Epithelial cell of prostate (primary cell): ENCODE data around the gene RHOBTB3.

Source experiments
- DNase-seq: peaks from one replicate; pipeline ENCODE4 v3.0.0-alpha.2; 2011; ENCODE audit warnings: low read depth, low spot score
- H3K27ac ChIP-seq: fragments of 450-650 bp; 2 replicates; pipeline ENCODE4 v1.5.1; 2017; ENCODE audit warnings: mild to moderate bottlenecking

RHOBTB3 gene

GRCh38 chr5:95815155-95815729 lies 84.1 kb downstream of the RHOBTB3 start:
- DNase-seq: no peak
- H3K27ac ChIP-seq: no peak overlapping the region

- no peak overlapping the region for H3K27ac ChIP-seq
- no peak for DNase-seq
Observed at GRCh38 chr5:95816341-95816740, 85.2 kb downstream of the RHOBTB3 start.

- H3K27ac ChIP-seq: no peak overlapping the region
- no peak for DNase-seq
Observed at GRCh38 chr5:95816776-95817175, 85.6 kb downstream of the RHOBTB3 start.

- DNase-seq: no peak
- H3K27ac ChIP-seq: peak overlapping the region; percentile 44
Observed at GRCh38 chr5:95817430-95817829, 86.3 kb downstream of the RHOBTB3 start.

- H3K27ac ChIP-seq: peak overlapping the region; percentile 44
- DNase-seq: no peak
Observed at GRCh38 chr5:95818181-95819147, 87.3 kb downstream of the RHOBTB3 start.

- H3K27ac ChIP-seq: peak overlapping the region; percentile 87
- no peak for DNase-seq
Observed at GRCh38 chr5:95821110-95822021, 90.2 kb downstream of the RHOBTB3 start.

GRCh38 chr5:95822043-95822541 lies 91.0 kb downstream of the RHOBTB3 start:
- peak overlapping the region; percentile 87 for H3K27ac ChIP-seq
- no peak for DNase-seq

GRCh38 chr5:95822542-95823181 lies 91.5 kb downstream of the RHOBTB3 start, which contains the start of gene GLRX:
GLRX (minus strand) TSS chr5:95822726; CDS start chr5:95822662, 64 bp downstream.
- H3K27ac ChIP-seq: peak within 1 kb of the TSS; percentile 87
- DNase-seq: peak; percentile 59

GRCh38 chr5:95823218-95823737 lies 92.1 kb downstream of the RHOBTB3 start:
- H3K27ac ChIP-seq: peak overlapping the region; percentile 87
- no peak for DNase-seq

GRCh38 chr5:95823738-95824609 lies 92.8 kb downstream of the RHOBTB3 start:
- H3K27ac ChIP-seq: peak overlapping the region; percentile 87
- DNase-seq: no peak

GRCh38 chr5:95824747-95825146 lies 93.6 kb downstream of the RHOBTB3 start:
- H3K27ac ChIP-seq: peak overlapping the region; percentile 87
- DNase-seq: no peak

GRCh38 chr5:95825495-95825894 lies 94.4 kb downstream of the RHOBTB3 start:
- no peak for DNase-seq
- no peak overlapping the region for H3K27ac ChIP-seq

- no peak overlapping the region for H3K27ac ChIP-seq
- DNase-seq: no peak
Observed at GRCh38 chr5:95826949-95827891, 96.1 kb downstream of the RHOBTB3 start.

- H3K27ac ChIP-seq: no peak overlapping the region
- no peak for DNase-seq
Observed at GRCh38 chr5:95827892-95828246, 96.7 kb downstream of the RHOBTB3 start.

GRCh38 chr5:95830226-95830625 lies 99.1 kb downstream of the RHOBTB3 start:
- DNase-seq: no peak
- no peak overlapping the region for H3K27ac ChIP-seq

GRCh38 chr5:95832664-95833063 lies 101.5 kb downstream of the RHOBTB3 start:
- peak; percentile 46 for DNase-seq
- peak overlapping the region; percentile 68 for H3K27ac ChIP-seq

GRCh38 chr5:95835682-95836385 lies 104.7 kb downstream of the RHOBTB3 start:
- no peak for DNase-seq
- peak overlapping the region; percentile 68 for H3K27ac ChIP-seq
